RWPE2 (cell line): Measurements from ENCODE around the gene NIM1K.
"Not testable (repeated sequence)": the region's sequence is repeated elsewhere in the genome, so short reads cannot be mapped to it uniquely, and the experiment has no call there.

ENCODE experiments used
- ATAC-seq: fragments of 200-7000 bp; cut with Tn5 transposase; 3 replicates; pipeline ENCODE4 v1.9.1; 2021; ENCODE audit warnings: low read depth
- DNase-seq: peaks from one replicate; pipeline ENCODE4 v3.0.0-alpha.2; 2020; ENCODE audit warnings: low spot score
- H3K27ac ChIP-seq: fragments of 450-650 bp; 2 replicates; pipeline ENCODE4 v1.5.1; 2017; ENCODE audit warnings: mild to moderate bottlenecking; ENCODE audit not compliant: poor library complexity, severe bottlenecking
- H3K27me3 ChIP-seq: fragments of 250-450 bp; sonication (Bioruptor Pico); 2 replicates; pipeline ENCODE4 v1.5.1; 2021; ENCODE audit warnings: mild to moderate bottlenecking, moderate library complexity; ENCODE audit not compliant: insufficient read depth, poor library complexity, severe bottlenecking
- H3K36me3 ChIP-seq: fragments of 250-450 bp; sonication (Bioruptor Pico); 2 replicates; pipeline ENCODE4 v1.5.1; 2020; ENCODE audit warnings: low read depth, mild to moderate bottlenecking, moderate library complexity
- H3K4me1 ChIP-seq: fragments of 250-450 bp; sonication (Bioruptor Pico); 2 replicates; pipeline ENCODE4 v1.5.1; 2021; ENCODE audit warnings: mild to moderate bottlenecking, moderate library complexity; ENCODE audit not compliant: insufficient read depth, poor library complexity, severe bottlenecking
- H3K4me3 ChIP-seq: fragments of 250-450 bp; sonication (Bioruptor Pico); 2 replicates; pipeline ENCODE4 v1.5.1; 2021; ENCODE audit warnings: mild to moderate bottlenecking, moderate library complexity; ENCODE audit not compliant: severe bottlenecking
- H3K9me3 ChIP-seq: fragments of 250-450 bp; sonication (Bioruptor Pico); 2 replicates; pipeline ENCODE4 v1.5.1; 2021; ENCODE audit warnings: mild to moderate bottlenecking, moderate library complexity; ENCODE audit not compliant: severe bottlenecking
- CTCF ChIP-seq: fragments of 450-650 bp; IDR thresholded peaks from one replicate; pipeline ENCODE4 v1.5.1; 2017; ENCODE audit warnings: mild to moderate bottlenecking, moderate library complexity; ENCODE audit not compliant: poor library complexity, severe bottlenecking

The NIM1K gene

GRCh38 chr5:43193894-43194265, 1.9 kb downstream of the NIM1K start:
- no peak for TF ChIP-seq CTCF
- H3K9me3 ChIP-seq = no peaks in the 10 kb centered on the region
- H3K36me3 ChIP-seq = no peaks in the 10 kb centered on the region
- no peak for ATAC-seq
- peak overlapping the region; percentile 7 for H3K27ac ChIP-seq
- H3K27me3 ChIP-seq = peaks cover 13% of the 10 kb centered on the region
- peaks cover 8% of the 10 kb centered on the region for H3K4me1 ChIP-seq
- H3K4me3 ChIP-seq = peak overlapping the region; percentile 19
- no peak for DNase-seq

GRCh38 chr5:43195670-43196265, 3.7 kb downstream of the NIM1K start:
- ATAC-seq (no peak), DNase-seq (no peak)
- Histone ChIP-seq H3K27ac (no peak overlapping the region), H3K27me3 (peaks cover 13% of the 10 kb centered on the region), H3K4me3 (no peak overlapping the region), H3K4me1 (peaks cover 8% of the 10 kb centered on the region), H3K9me3 (no peaks in the 10 kb centered on the region), H3K36me3 (no peaks in the 10 kb centered on the region)
- TF ChIP-seq CTCF = no peak

- no peak for ATAC-seq
- no peak for DNase-seq
- no peak overlapping the region for H3K4me3 ChIP-seq
- no peak for TF ChIP-seq CTCF
- H3K9me3 ChIP-seq = no peaks in the 10 kb centered on the region
- no peak overlapping the region for H3K27ac ChIP-seq
- no peaks in the 10 kb centered on the region for H3K36me3 ChIP-seq
- peaks cover 8% of the 10 kb centered on the region for H3K4me1 ChIP-seq
- peaks cover 4% of the 10 kb centered on the region for H3K27me3 ChIP-seq
Observed at GRCh38 chr5:43197535-43197934, 5.5 kb downstream of the NIM1K start.

- not testable (repeated sequence) for H3K27me3 ChIP-seq, H3K4me3 ChIP-seq, H3K9me3 ChIP-seq, DNase-seq, ATAC-seq, H3K4me1 ChIP-seq, H3K27ac ChIP-seq, H3K36me3 ChIP-seq
Observed at GRCh38 chr5:43201442-43201841, 9.4 kb downstream of the NIM1K start.

GRCh38 chr5:43202380-43202779, 10.4 kb downstream of the NIM1K start:
- H3K9me3 ChIP-seq = no peaks in the 10 kb centered on the region
- DNase-seq (no peak), ATAC-seq (no peak)
- H3K27me3 ChIP-seq = no peaks in the 10 kb centered on the region
- no peaks in the 10 kb centered on the region for H3K36me3 ChIP-seq
- H3K27ac ChIP-seq = no peak overlapping the region
- no peaks in the 10 kb centered on the region for H3K4me1 ChIP-seq
- H3K4me3 ChIP-seq = no peak overlapping the region
- TF ChIP-seq CTCF = no peak
